Ovary (tissue), 9 donors: ENCODE results near the gene NUMBL. TPM values are rescaled to one million over a fixed set of nuclear protein-coding genes. Genes with fewer than 3 reads are reported as not detected.

ENCODE experiments used
- DNase-seq, 5 donors: peaks; one replicate each; pipeline ENCODE4 v3.0.0-alpha.2; 2019 to 2020
- H3K27ac ChIP-seq, 2 donors: fragments of 200-600 bp; one replicate each; pipeline versions ENCODE4 v1.5.1 to v1.8.0; 2019 to 2022
- H3K27me3 ChIP-seq: fragments of 200-600 bp; one replicate; pipeline ENCODE4 v1.8.0; 2022
- H3K36me3 ChIP-seq: fragments of 200-600 bp; sonication (generic); one replicate; pipeline ENCODE4 v1.5.1; 2019
- H3K4me1 ChIP-seq: one replicate; pipeline ENCODE4 v1.8.1; 2013; ENCODE audit warnings: mild to moderate bottlenecking, moderate library complexity; ENCODE audit not compliant: insufficient read depth
- H3K4me3 ChIP-seq: fragments of 200-600 bp; sonication (generic); one replicate; pipeline ENCODE4 v1.5.1; 2017
- H3K9me3 ChIP-seq, 2 donors: fragments of 200-600 bp in 1 of 2; sonication (generic) in 1 of 2; one replicate each; pipeline versions ENCODE4 v1.5.1 to v1.8.1; 2013 to 2019; ENCODE audit warnings: mild to moderate bottlenecking in 1 of 2, moderate library complexity in 1 of 2
- EP300 ChIP-seq: sonication (generic); formaldehyde crosslinking; IDR thresholded peaks from one replicate; pipeline ENCODE4 v1.6.1; 2017; ENCODE audit warnings: antibody characterized with exemption
- POLR2A ChIP-seq: fragments of 450-650 bp; IDR thresholded peaks from one replicate; pipeline ENCODE4 v1.6.1; 2017; ENCODE audit warnings: antibody characterized with exemption, mild to moderate bottlenecking, moderate library complexity
- WGBS, 3 donors: extraction: QIAGEN DNeasy Blood & Tissue Kit in 1 of 3; methylation state at CpG; one replicate each; pipeline versions ENCODE4 v1.1.5 to v1.1.7; 2013 to 2017; 5-methylcytosine and 5-hydroxymethylcytosine counted together
- intact Hi-C, 4 donors: fragments of 100-400 bp; cut with DNase I; formaldehyde crosslinking; loops; one replicate each; pipeline versions ENCODE4 v1.11.0 to v1.15.1; 2022 to 2023
- polyA plus RNA-seq, 2 donors: library from polyadenylated mRNA; stranded (reverse); fragments of 200-250 nt in 1 of 2; fragments of 350-450 nt in 1 of 2; fragmentation: Illumina TruSeq in 1 of 2; extraction: RNeasy Lipid Tissue Mini Kit (QIAGEN cat#74804) in 1 of 2; gene quantifications; one replicate each; pipeline ENCODE4 v1.2.3, GENCODE V29; 2013 to 2014
- total RNA-seq, 7 donors: library from RNA; depleted of rRNA in 2 of 7; stranded (reverse); fragments of >200 nt in 2 of 7; fragmentation: NEBNext Ultra II Directional in 3 of 7; extraction: Animal tissue kit (Norgen Biotek cat#: 25700) in 3 of 7; gene quantifications; one replicate each; pipeline versions ENCODE4 v1.1.0 to v1.2.4, GENCODE V29; 2016 to 2023
- TF ChIP-seq, protein P1 (sequence below), 3 donors: fragments of 450-650 bp in 2 of 3; fragments of 200-600 bp in 1 of 3; IDR thresholded peaks; one replicate each; pipeline versions ENCODE4 v1.5.1 to v1.8.0; 2016 to 2022; ENCODE audit warnings: antibody characterized with exemption in 3 of 3, mild to moderate bottlenecking in 1 of 3
- donor health status: DM: no; HTN: no; CAD: no; lungs with moderate emphysema.
- donor health status: DM: no; HTN: no; CAD: no.
- donor health status: Bipolar disorder and iron deficiency.
- donor health status: DM: yes; HTN: yes; CAD: no.
- donor health status: DM: no; HTN: no; CAD: no.
- donor health status: DM: yes; HTN: yes; CAD: no.

The NUMBL gene
- total and polyA plus RNA-seq, 9 donors = 6.7 to 88.9 (median 62.3) TPM

DNA sequence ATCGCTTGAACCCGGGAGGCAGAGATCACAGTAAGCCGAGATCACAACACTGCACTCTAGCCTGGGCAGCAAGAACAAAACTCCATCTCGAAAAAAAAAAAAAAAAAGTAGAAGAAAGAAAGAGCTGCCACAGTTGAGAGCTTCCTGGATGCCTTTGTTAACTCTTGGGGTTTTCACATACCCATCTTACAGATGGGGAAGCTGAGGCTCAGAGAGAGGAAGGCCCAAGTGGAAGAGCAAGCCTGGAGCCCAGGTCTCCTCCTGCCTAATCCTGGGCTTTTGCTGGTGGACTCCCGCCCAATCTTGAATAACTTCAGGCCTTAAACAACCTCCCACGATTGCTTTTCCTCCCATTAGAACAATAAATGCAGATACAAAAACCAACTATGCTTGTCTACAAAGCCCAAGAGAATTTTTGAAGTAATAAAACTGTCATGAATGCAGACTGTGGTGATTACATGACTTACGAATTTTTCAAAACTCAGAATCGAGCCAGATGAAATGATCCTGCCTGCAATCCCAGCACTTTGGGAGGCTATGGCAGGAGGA is 47.6 kb downstream of the NUMBL start:
- DNase-seq = no peak
- no peak overlapping the region for H3K27ac ChIP-seq
- no peaks in the 10 kb centered on the region for H3K27me3 ChIP-seq
- intact Hi-C loops = no loop called here
- H3K36me3 ChIP-seq = no peaks in the 10 kb centered on the region
- peaks cover 8% of the 10 kb centered on the region for H3K4me1 ChIP-seq
- 49 to 52% (median 51%) methylated on average over 8 of the region's 8 CpGs for WGBS, 3 donors
- TF ChIP-seq EP300 = no peak
- TF ChIP-seq, protein P1, sequence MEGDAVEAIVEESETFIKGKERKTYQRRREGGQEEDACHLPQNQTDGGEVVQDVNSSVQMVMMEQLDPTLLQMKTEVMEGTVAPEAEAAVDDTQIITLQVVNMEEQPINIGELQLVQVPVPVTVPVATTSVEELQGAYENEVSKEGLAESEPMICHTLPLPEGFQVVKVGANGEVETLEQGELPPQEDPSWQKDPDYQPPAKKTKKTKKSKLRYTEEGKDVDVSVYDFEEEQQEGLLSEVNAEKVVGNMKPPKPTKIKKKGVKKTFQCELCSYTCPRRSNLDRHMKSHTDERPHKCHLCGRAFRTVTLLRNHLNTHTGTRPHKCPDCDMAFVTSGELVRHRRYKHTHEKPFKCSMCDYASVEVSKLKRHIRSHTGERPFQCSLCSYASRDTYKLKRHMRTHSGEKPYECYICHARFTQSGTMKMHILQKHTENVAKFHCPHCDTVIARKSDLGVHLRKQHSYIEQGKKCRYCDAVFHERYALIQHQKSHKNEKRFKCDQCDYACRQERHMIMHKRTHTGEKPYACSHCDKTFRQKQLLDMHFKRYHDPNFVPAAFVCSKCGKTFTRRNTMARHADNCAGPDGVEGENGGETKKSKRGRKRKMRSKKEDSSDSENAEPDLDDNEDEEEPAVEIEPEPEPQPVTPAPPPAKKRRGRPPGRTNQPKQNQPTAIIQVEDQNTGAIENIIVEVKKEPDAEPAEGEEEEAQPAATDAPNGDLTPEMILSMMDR (IDR thresholded peaks at IDR 0.05) = no peak
- no peak for TF ChIP-seq POLR2A
- no peak overlapping the region for H3K4me3 ChIP-seq
- H3K9me3 ChIP-seq = no peaks in the 10 kb centered on the region

DNA sequence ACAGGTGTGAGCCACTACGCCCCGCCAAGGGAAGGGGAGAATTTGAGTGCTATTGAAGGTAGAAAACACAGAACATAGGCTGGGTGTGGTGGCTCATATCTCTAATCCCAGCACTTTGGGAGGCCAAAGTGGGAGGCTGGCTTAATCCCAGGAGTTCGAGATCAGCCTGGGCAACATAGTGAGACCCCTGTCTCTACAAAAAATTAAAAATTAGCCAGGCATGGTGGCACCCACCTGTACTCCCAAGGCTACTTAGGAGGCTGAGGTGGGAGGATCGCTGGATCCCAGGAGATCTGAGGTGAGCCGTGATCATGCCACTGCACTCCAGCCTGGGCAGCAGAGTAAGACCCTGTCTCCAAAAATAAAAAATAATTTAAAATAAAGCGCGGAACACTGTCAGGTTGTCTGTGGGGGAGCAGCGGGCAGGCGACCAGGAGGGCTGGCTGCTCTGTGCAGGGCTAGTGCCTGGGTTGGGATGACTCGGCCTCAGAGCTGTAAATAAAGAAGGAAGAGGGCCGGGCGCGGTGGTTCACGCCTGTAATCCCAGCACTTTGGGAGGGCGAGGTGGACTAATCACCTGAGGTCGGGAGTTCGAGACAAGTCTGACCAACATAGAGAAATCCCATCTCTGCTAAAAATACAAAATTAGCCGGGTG is 48.3 kb downstream of the NUMBL start:
- Histone ChIP-seq H3K4me3 (no peak overlapping the region), H3K4me1 (peaks cover 8% of the 10 kb centered on the region), H3K36me3 (no peaks in the 10 kb centered on the region), H3K27me3 (no peaks in the 10 kb centered on the region), H3K9me3 (no peaks in the 10 kb centered on the region), H3K27ac (no peak overlapping the region)
- 91 to 93% (median 92%) methylated on average over 18 of the region's 18 CpGs for WGBS, 3 donors
- DNase-seq = no peak
- intact Hi-C loops = no loop called here
- TF ChIP-seq EP300 (no peak), POLR2A (no peak)
- TF ChIP-seq, protein P1 (IDR thresholded peaks at IDR 0.05) = no peak

DNA sequence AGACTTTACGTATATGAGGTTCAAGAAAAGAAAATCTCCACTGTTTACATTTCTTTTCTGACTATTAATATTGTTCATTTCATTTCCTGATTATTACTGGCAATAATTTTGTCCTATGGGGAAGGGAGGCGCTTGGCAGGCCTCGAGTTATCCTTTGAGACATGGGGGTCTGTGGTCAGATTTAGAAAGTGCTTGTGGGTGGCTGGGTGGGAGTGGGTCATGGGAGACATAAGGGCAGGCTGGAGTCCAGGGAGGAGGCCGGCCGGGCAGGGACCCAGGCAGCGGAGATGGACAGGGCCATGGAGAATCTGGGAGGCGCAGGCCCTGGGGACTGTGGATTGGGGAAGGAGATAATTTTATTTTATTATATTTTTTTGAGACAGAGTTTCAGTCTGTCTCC is 49.2 kb downstream of the NUMBL start:
- no peak for DNase-seq
- intact Hi-C loops = no loop called here

DNA sequence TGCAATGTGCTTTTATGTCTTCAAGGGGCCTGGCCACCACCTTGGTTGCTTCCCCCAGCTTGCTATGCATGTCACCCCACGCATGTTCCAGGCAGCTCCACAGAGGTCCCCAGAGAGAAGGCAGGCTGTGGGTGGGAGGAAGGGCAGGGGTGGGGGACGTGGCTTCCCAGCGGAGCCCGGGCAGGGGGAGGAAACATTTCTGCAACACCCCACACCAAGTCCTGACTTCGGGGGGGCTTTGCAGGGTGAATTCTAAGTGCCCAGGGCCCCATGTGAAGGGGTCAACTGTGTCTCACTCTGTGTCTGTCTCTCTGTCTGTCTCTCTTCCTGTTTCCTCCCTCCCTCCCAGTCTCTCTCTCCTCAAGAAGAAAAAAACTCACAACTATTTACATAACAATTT is 49.7 kb downstream of the NUMBL start:
- peaks cover 4% of the 10 kb centered on the region for H3K4me1 ChIP-seq
- 5 to 7% (median 5%) methylated on average over 5 of the region's 5 CpGs for WGBS, 3 donors
- intact Hi-C loops = no loop called here

More for the DNA sequence above, 49.2 kb downstream of the NUMBL start:
- Histone ChIP-seq H3K4me1 (peaks cover 4% of the 10 kb centered on the region), H3K9me3 (no peaks in the 10 kb centered on the region), H3K4me3 (no peak overlapping the region), H3K36me3 (no peaks in the 10 kb centered on the region), H3K27me3 (no peaks in the 10 kb centered on the region), H3K27ac (no peak overlapping the region)
- 10 to 18% (median 11%) methylated on average over 7 of the region's 7 CpGs for WGBS, 3 donors
- TF ChIP-seq, protein P1 (IDR thresholded peaks at IDR 0.05) = no peak

More for the DNA sequence above, 49.7 kb downstream of the NUMBL start:
- H3K4me3 ChIP-seq = no peak overlapping the region
- H3K36me3 ChIP-seq = no peaks in the 10 kb centered on the region
- no peaks in the 10 kb centered on the region for H3K9me3 ChIP-seq
- peak in 2 of 5 donors; percentile 40 to 50 for DNase-seq
- H3K27me3 ChIP-seq = no peaks in the 10 kb centered on the region
- TF ChIP-seq POLR2A = no peak
- no peak for TF ChIP-seq EP300
- TF ChIP-seq, protein P1 (IDR thresholded peaks at IDR 0.05) = no peak
- no peak overlapping the region for H3K27ac ChIP-seq
